NCI-H82 (cell line): ENCODE measurements around the gene TDRD7.
"Not testable (repeated sequence)": the region's sequence is repeated elsewhere in the genome, so short reads cannot be mapped to it uniquely, and the experiment has no call there.

ENCODE experiments used
- DNase-seq: peaks from one replicate; lab custom pipeline; 2025; lab: John Stamatoyannopoulos, UW

TDRD7 gene

GRCh38 chr9:97479496-97480159, 67.7 kb downstream of the TDRD7 start:
- DNase-seq = no peak

GRCh38 chr9:97480174-97480573, 68.3 kb downstream of the TDRD7 start:
- DNase-seq = no peak

GRCh38 chr9:97480749-97481148, 68.9 kb downstream of the TDRD7 start:
- no peak for DNase-seq

GRCh38 chr9:97484134-97484533, 72.2 kb downstream of the TDRD7 start:
- DNase-seq = no peak

GRCh38 chr9:97487107-97487506, 75.2 kb downstream of the TDRD7 start:
- DNase-seq = peak; percentile 39

- DNase-seq = no peak
Observed at GRCh38 chr9:97487861-97488260, 76.0 kb downstream of the TDRD7 start.

GRCh38 chr9:97491216-97491999, 79.5 kb downstream of the TDRD7 start:
- DNase-seq = no peak

- not testable (repeated sequence) for DNase-seq
Observed at GRCh38 chr9:97497558-97498375, 85.9 kb downstream of the TDRD7 start.

- DNase-seq = not testable (repeated sequence)
Observed at GRCh38 chr9:97498846-97499245, 87.0 kb downstream of the TDRD7 start.

GRCh38 chr9:97500263-97500662, 88.4 kb downstream of the TDRD7 start:
- DNase-seq = no peak

- DNase-seq = no peak
Observed at GRCh38 chr9:97500765-97501176, 88.9 kb downstream of the TDRD7 start.

GRCh38 chr9:97501177-97501971, 89.5 kb downstream of the TDRD7 start, which contains the start of gene TMOD1:
Gene TMOD1 (plus strand): TSS chr9:97501666. CDS start chr9:97524189, 22,523 bp downstream.
- peak; percentile 68 for DNase-seq

GRCh38 chr9:97501972-97502221, 90.0 kb downstream of the TDRD7 start:
- DNase-seq = no peak

- no peak for DNase-seq
Observed at GRCh38 chr9:97502222-97502983, 90.5 kb downstream of the TDRD7 start.

- DNase-seq = no peak
Observed at GRCh38 chr9:97502984-97503861, 91.3 kb downstream of the TDRD7 start.

GRCh38 chr9:97503862-97504210, 91.9 kb downstream of the TDRD7 start:
- DNase-seq = no peak

- DNase-seq = no peak
Observed at GRCh38 chr9:97504381-97505216, 92.7 kb downstream of the TDRD7 start.

- no peak for DNase-seq
Observed at GRCh38 chr9:97505845-97506244, 93.9 kb downstream of the TDRD7 start.

- DNase-seq = no peak
Observed at GRCh38 chr9:97506306-97506705, 94.4 kb downstream of the TDRD7 start.
